Glomerular endothelial cell (primary cell): Measurements from ENCODE around the gene CHAC1. TPM values are rescaled to one million over a fixed set of nuclear protein-coding genes. Genes with fewer than 3 reads are reported as not detected.

ENCODE experiments used
- DNase-seq: peaks from one replicate; pipeline ENCODE4 v3.0.0-alpha.2; 2011; ENCODE audit warnings: low read depth, low spot score; ENCODE audit errors: extremely low read depth
- total RNA-seq: library from RNA; depleted of rRNA; stranded (reverse); fragments of >200 nt; gene quantifications from 2 replicates; pipeline ENCODE4 v1.2.3, GENCODE V29; 2015

Gene CHAC1
- total RNA-seq, 1 donor from 2014 or later = 12.7 TPM

DNA sequence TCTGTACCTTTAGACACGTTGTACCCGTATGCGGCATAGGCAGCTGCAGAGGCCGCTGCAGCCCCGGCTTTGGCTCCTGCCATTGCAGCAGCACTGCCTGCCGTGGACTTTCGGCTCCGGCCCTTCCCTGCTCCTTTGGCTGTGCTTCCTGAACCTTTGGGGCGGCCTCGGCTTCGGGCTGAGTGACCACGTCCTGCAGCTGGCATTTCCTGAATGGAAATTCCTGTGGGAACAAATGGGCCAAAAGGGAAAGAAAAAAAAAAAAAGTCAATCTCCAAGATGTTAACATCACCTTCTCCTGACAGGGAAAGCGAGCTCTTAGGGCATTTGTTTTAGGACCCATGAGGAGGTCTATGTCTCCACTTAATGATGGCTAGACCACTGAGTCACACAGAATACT lies 29.6 kb downstream of the CHAC1 start:
- DNase-seq = peak; percentile 69

- no peak for DNase-seq
Observed at GRCh38 chr15:40984406-40984805, 31.1 kb downstream of the CHAC1 start.

DNA sequence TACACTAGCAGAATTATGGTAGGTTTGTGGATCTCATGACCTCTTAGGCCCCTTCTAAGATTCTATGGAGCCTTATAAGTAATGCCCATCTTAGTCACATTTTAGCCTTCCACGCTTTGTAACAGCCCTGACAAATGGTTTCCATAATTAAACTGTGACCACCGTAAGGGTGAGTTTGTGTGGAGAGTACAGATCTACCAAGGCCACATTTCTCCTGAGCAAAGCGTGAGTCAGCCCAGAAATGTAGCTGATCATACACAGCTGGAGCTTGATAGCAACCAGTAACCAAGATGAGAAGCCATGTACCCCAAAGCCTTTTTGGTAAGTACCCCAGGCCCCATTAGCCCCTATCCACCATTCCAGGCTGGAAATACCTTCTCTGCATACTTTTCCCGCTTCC lies 31.7 kb downstream of the CHAC1 start:
- no peak for DNase-seq

GRCh38 chr15:40985541-40986330 lies 32.5 kb downstream of the CHAC1 start:
- no peak for DNase-seq

GRCh38 chr15:40986820-40987219 lies 33.5 kb downstream of the CHAC1 start:
- DNase-seq = no peak

DNA sequence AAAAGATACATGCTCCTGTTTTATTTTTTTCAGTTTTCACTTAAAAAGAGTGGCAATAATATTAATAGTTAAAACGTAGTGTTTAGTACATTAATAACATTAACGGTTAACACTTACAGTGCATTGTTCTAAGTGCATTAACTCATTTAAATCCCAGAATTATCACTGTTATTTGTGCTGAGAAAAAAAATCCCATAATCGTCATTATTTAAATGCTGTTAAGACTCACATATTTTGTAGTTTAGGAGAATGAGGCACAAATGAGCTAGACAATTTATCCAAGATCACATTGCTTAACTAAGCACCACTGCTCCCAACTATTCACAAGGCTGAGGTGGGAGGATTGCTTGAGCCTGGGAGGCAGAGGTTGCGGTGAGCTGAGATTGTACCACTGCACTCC lies 34.9 kb downstream of the CHAC1 start:
- DNase-seq = no peak

DNA sequence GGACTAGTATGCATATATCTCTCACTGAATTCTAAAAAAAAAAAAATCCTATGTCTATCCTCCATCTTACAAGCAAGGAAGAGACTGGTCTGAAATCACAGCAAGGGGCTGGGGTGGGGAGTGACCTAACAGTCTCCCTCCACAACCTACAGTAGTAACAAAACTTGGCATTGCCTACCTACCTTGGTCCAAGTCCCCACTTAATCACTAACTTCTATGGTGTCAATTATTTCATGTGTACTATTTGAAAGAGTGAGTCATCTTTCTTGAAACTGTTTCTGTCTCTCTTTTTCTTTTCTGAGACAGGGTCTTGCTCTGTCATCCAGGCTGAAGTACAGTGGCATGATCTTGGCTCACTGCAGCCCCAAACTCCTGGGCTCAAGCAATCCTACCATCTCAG lies 36.8 kb downstream of the CHAC1 start:
- DNase-seq = no peak

- no peak for DNase-seq
Observed at GRCh38 chr15:40990789-40991188, 37.5 kb downstream of the CHAC1 start.

DNA sequence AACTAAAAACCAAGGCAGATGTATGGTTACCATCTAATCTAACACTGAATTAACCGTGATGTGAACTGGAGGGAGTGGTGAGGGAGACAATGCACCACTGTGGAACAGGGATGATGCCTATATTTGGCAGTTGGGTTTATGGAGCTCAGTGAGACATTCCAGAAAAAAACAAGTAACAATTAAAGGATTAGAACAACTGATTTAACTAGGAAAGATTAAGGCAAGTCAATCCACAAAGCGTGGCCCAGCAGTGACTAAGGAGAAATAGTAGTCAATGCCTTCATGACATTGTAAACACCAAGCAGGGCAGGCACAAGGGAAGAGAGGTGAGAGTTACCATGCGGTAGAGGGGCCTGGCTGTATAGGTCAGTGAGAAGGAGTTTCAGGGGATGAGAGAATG lies 38.1 kb downstream of the CHAC1 start:
- DNase-seq = no peak

DNA sequence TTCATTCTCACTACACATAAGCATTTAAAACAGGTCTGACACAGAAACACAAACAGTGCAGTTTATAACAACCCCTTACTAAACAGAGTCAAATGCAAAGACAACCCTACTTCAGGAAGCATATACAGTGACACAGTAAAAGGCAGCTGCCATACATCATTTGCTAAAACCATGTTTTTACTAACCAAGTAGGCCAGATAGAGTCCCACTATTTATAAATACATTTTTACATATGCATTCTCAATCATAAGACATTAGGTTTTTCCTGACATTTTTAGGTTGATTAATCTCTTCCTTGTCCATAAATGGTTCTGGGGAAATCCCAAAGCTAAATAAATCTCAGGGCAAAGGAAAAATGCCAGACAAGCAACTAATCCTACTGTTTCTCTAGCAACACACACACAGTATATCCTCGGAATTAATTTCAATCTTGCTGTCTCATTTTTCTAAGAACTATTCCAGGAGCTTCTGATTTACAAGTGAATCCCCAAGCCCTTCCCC lies 39.0 kb downstream of the CHAC1 start:
- DNase-seq = no peak

GRCh38 chr15:40992825-40993224 lies 39.6 kb downstream of the CHAC1 start:
- DNase-seq = no peak

DNA sequence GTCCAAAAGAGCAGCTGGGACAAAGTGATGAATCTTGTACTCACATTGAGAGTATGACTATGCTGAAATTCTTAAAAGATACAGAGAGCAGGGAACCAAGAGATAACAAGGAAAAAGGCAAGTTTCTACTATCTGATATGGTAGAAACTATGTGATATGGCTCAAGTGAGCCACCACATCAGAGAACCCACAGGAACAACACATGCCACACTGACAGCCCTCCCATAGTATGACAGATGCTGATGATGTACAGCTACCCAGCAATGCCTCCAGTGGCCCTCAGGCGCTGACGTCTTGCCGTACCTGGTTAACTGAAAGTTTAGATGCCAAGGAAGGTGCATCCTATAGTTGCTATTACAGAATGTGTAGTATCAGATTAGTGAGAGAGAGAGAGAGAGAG lies 42.4 kb downstream of the CHAC1 start:
- DNase-seq = no peak

DNA sequence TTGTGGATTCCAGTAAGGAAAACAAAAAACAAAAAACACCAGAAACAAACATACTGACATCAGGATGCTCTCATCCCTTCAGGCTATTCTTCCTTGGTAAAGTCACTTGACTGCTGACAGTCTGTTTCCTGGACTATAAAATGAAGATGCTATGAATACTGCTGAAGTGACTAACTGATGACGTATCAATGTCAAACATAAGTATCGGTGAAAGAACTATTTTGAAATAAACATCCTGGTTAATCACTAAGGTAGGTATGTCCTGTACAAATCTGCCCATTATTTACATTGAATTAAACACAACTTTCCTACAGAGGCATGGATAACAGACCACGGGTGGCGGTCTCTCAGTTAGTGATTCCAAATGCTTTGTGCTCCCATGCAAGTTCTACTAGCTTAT lies 45.9 kb downstream of the CHAC1 start:
- DNase-seq = no peak

DNA sequence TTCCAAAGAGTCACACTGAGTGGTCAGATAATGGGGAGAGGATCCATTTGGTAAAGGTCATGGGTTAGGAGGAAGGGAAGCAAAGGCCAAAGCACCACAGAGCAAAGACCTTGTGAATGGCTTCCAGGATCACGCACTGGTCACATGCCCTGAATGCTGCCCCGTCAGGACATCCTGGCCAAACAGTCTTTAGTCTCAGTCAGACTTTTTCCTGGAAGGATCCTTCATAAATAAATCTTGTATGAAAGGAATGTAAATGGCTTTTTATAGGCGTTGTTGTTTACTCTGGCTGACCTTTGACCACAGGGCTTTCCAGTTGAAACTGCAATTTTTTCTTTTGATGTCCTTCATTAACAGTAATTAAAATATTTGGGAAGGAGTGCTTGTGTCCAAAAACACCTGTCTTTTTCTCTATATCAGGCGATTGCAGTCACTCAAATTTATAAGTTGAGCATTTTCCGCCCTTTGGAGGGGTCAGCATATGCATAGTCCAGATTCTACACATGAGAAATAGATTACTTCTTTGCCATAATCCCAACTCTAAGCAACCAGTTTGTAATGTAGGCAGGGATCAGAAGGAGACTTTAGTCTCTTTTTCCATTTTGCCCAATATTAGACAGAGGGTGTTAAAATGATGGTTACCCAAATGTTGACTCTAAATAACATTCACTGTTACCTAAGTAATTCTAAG lies 48.4 kb downstream of the CHAC1 start:
- DNase-seq = no peak

GRCh38 chr15:41004490-41004889 lies 51.2 kb downstream of the CHAC1 start:
- no peak for DNase-seq

Other genes with a start within 250 kb of the CHAC1 start
- 20.5 and 26.5 TPM in 2 replicates for gene RMDN3, start 198.2 kb upstream of the CHAC1 start, total RNA-seq
- gene GCHFR, start 189.4 kb upstream of the CHAC1 start, total RNA-seq = 2.2 and 3.7 TPM in 2 replicates
- not detected in 2 replicates for gene C15orf62, start 183.5 kb upstream of the CHAC1 start, total RNA-seq
- 25.7 and 26.0 TPM in 2 replicates for gene ZFYVE19, start 146.4 kb upstream of the CHAC1 start, total RNA-seq
- gene DNAJC17, start 146.0 kb upstream of the CHAC1 start, total RNA-seq = 15.5 and 19.8 TPM in 2 replicates
- not detected in 2 replicates for gene PPP1R14D, start 124.8 kb upstream of the CHAC1 start, total RNA-seq
- 8.0 and 20.9 TPM in 2 replicates for gene SPINT1, start 109.4 kb upstream of the CHAC1 start, total RNA-seq
- 0.10 and 0.23 TPM in 2 replicates for gene RHOV, start 79.2 kb upstream of the CHAC1 start, total RNA-seq
- gene VPS18, start 59.0 kb upstream of the CHAC1 start, total RNA-seq = 60.4 and 63.8 TPM in 2 replicates
- 91.1 and 213 TPM in 2 replicates for gene DLL4, start 24.1 kb upstream of the CHAC1 start, total RNA-seq
- gene INO80, start 162.8 kb downstream of the CHAC1 start, total RNA-seq = 22.6 and 25.4 TPM in 2 replicates